Kidney epithelial cell (primary cell): ENCODE data around the gene HPSE. TPM values are rescaled to one million over a fixed set of nuclear protein-coding genes. Genes with fewer than 3 reads are reported as not detected.
"Not testable (repeated sequence)": the region's sequence is repeated elsewhere in the genome, so short reads cannot be mapped to it uniquely, and the experiment has no call there.

ENCODE experiments used
- DNase-seq: peaks from one replicate; pipeline ENCODE4 v3.0.0-alpha.2; 2010; ENCODE audit warnings: low read depth
- H3K27me3 ChIP-seq: 2 replicates; pipeline ENCODE4 v1.6.0; 2011; ENCODE audit warnings: low read length; ENCODE audit not compliant: control insufficient read depth, insufficient read depth
- H3K36me3 ChIP-seq: 2 replicates; pipeline ENCODE4 v1.5.1; 2011; ENCODE audit warnings: low read length; ENCODE audit not compliant: control insufficient read depth, insufficient read depth
- H3K4me3 ChIP-seq: 2 replicates; pipeline ENCODE4 v1.5.1; 2011; ENCODE audit warnings: low read depth, mild to moderate bottlenecking, control low read depth, low read length
- CTCF ChIP-seq: IDR thresholded peaks from 2 replicates; pipeline ENCODE4 v1.5.1; 2011; ENCODE audit warnings: mild to moderate bottlenecking, moderate library complexity, low read length, control low read depth, inconsistent platforms; ENCODE audit not compliant: insufficient read depth, poor library complexity, severe bottlenecking
- total RNA-seq: library from RNA; depleted of rRNA; stranded (reverse); fragments of >200 nt; gene quantifications from 2 replicates; pipeline ENCODE4 v1.2.3, GENCODE V29; 2015

HPSE gene
- total RNA-seq, 1 donor from 2014 or later, result 0.21 TPM

GRCh38 chr4:83284193-83285054 is 50.2 kb downstream of the HPSE start, which contains the start of gene COQ2:
Gene COQ2 (minus strand): TSS chr4:83284798. CDS start chr4:83284764, 34 bp downstream.
- Histone ChIP-seq H3K27me3 (no peaks in the 10 kb centered on the region), H3K4me3 (peak within 1 kb of the TSS; percentile 65), H3K36me3 (no peaks in the 10 kb centered on the region)
- no peak for TF ChIP-seq CTCF
- DNase-seq, result peak; percentile 76

- H3K4me3 ChIP-seq, result no peak overlapping the region
These were observed 51.5 kb downstream of the HPSE start for GRCh38 chr4:83283181-83283580.

GRCh38 chr4:83282049-83282535 is 52.6 kb downstream of the HPSE start:
- Histone ChIP-seq H3K4me3 (no peak overlapping the region), H3K27me3 (no peaks in the 10 kb centered on the region), H3K36me3 (no peaks in the 10 kb centered on the region)
- DNase-seq, result peak; percentile 23
- peak; percentile 66 for TF ChIP-seq CTCF

More at GRCh38 chr4:83283181-83283580, 51.5 kb downstream of the HPSE start:
- no peak for DNase-seq
- H3K27me3 ChIP-seq, result no peaks in the 10 kb centered on the region
- H3K36me3 ChIP-seq, result no peaks in the 10 kb centered on the region
- no peak for TF ChIP-seq CTCF

GRCh38 chr4:83281307-83281706 is 53.3 kb downstream of the HPSE start:
- H3K36me3 ChIP-seq, result no peaks in the 10 kb centered on the region
- no peak overlapping the region for H3K4me3 ChIP-seq
- DNase-seq, result no peak
- TF ChIP-seq CTCF, result no peak
- no peaks in the 10 kb centered on the region for H3K27me3 ChIP-seq

- no peak for DNase-seq
- Histone ChIP-seq H3K4me3 (no peak overlapping the region), H3K36me3 (no peaks in the 10 kb centered on the region), H3K27me3 (no peaks in the 10 kb centered on the region)
- TF ChIP-seq CTCF, result no peak
These were observed 58.2 kb downstream of the HPSE start for GRCh38 chr4:83276299-83277040.

- DNase-seq, H3K36me3 ChIP-seq, H3K27me3 ChIP-seq, H3K4me3 ChIP-seq: not testable (repeated sequence)
These were observed 60.7 kb downstream of the HPSE start for GRCh38 chr4:83273926-83274325.
